ENCODE measurements around the gene PCDH9.

Gene PCDH9

GRCh38 chr13:66528944-66529576 is 701.1 kb downstream of the PCDH9 start:
- H3K9me3 ChIP-seq (ENCODE audit: control insufficient read depth, low read length): no peaks in the 10 kb centered on the region
- H3K36me3 ChIP-seq (ENCODE audit: control insufficient read depth, insufficient read depth, low read length): no peaks in the 10 kb centered on the region
- peaks cover 4% of the 10 kb centered on the region for H3K27me3 ChIP-seq (ENCODE audit: control insufficient read depth, insufficient read depth, low read length)
- H3K4me1 ChIP-seq (ENCODE audit: control insufficient read depth, insufficient read depth, low read length): no peaks in the 10 kb centered on the region
- H3K9ac ChIP-seq (ENCODE audit: low read length): no peak overlapping the region
- H3K4me3 ChIP-seq (ENCODE audit: low read length): no peak overlapping the region

- no peak overlapping the region for H3K4me3 ChIP-seq (ENCODE audit: low read length)
- H3K36me3 ChIP-seq (ENCODE audit: control insufficient read depth, insufficient read depth, low read length): no peaks in the 10 kb centered on the region
- H3K9ac ChIP-seq (ENCODE audit: low read length): no peak overlapping the region
- H3K27me3 ChIP-seq (ENCODE audit: control insufficient read depth, insufficient read depth, low read length): peaks cover 4% of the 10 kb centered on the region
- H3K4me1 ChIP-seq (ENCODE audit: control insufficient read depth, insufficient read depth, low read length): no peaks in the 10 kb centered on the region
- no peaks in the 10 kb centered on the region for H3K9me3 ChIP-seq (ENCODE audit: control insufficient read depth, low read length)
Measured at GRCh38 chr13:66528180-66528579, 702.0 kb downstream of the PCDH9 start.

DNA sequence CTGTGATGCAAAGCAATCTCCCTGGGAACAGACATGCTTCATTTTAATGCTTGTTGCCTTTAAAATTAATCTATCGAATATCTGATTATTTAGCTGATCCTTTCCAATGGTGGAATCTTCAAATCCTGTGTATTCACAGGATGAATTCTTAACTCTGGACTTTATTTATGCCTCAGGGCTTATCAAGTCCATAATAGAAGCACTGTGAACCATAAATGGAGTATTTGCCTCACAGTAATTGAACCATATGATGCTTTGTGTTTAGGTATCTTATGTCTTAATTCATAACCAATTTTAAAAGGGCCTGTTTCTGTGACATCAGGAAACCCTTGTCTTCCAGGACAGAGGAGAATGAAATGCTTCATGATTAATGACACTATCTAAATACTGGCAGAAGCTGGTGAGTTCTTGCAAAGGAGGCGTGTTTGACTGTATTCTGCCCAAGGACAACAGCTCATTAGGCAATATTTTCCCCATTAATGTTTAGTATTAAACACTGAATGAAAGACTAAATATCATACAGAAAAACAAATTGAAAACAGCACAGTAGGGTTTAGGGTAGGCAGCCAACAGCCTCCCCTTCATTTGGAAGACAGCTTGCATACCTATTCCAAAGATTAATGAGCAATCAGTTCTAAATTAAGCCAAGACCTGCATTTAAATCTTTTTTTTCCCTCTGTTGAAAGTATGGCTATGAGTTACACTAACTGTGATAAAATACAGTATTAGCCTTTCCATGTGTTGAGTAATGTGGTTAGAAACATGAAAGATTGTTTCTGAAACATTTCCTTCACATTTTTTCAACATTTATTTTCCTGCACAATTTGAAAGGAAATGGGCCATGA is 709.4 kb downstream of the PCDH9 start:
- Histone ChIP-seq H3K36me3 (ENCODE audit: control insufficient read depth, insufficient read depth, low read length) (no peaks in the 10 kb centered on the region), H3K4me3 (ENCODE audit: low read length) (no peak overlapping the region), H3K27me3 (ENCODE audit: control insufficient read depth, insufficient read depth, low read length) (no peaks in the 10 kb centered on the region), H3K9me3 (ENCODE audit: control insufficient read depth, low read length) (no peaks in the 10 kb centered on the region), H3K9ac (ENCODE audit: low read length) (no peak overlapping the region), H3K4me1 (ENCODE audit: control insufficient read depth, insufficient read depth, low read length) (no peaks in the 10 kb centered on the region)

DNA sequence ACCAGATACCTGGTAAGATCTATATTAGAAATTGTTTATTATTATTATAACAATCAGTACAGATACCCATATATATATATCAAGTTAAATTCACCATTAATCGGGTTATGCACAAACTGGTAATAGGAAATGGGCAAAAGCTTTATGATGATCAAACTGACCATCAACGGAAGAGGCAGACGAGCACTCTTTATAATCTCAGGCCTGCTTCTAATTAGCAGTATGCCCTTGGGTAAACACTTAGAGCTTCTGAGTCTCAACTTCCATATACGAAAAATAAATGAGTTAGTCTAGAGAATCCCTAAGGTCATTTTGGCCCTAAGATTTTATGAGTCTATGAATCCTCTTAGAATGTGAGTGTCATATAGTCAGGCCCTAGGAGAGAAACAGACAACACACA is 710.9 kb downstream of the PCDH9 start:
- Histone ChIP-seq H3K4me1 (ENCODE audit: control insufficient read depth, insufficient read depth, low read length) (no peaks in the 10 kb centered on the region), H3K9ac (ENCODE audit: low read length) (no peak overlapping the region), H3K4me3 (ENCODE audit: low read length) (no peak overlapping the region), H3K9me3 (ENCODE audit: control insufficient read depth, low read length) (no peaks in the 10 kb centered on the region), H3K36me3 (ENCODE audit: control insufficient read depth, insufficient read depth, low read length) (no peaks in the 10 kb centered on the region), H3K27me3 (ENCODE audit: control insufficient read depth, insufficient read depth, low read length) (no peaks in the 10 kb centered on the region)

- Histone ChIP-seq H3K9me3 (ENCODE audit: control insufficient read depth, low read length) (no peaks in the 10 kb centered on the region), H3K4me1 (ENCODE audit: control insufficient read depth, insufficient read depth, low read length) (no peaks in the 10 kb centered on the region), H3K4me3 (ENCODE audit: low read length) (no peak overlapping the region), H3K9ac (ENCODE audit: low read length) (no peak overlapping the region), H3K36me3 (ENCODE audit: control insufficient read depth, insufficient read depth, low read length) (no peaks in the 10 kb centered on the region), H3K27me3 (ENCODE audit: control insufficient read depth, insufficient read depth, low read length) (no peaks in the 10 kb centered on the region)
Measured at GRCh38 chr13:66518068-66518467, 712.1 kb downstream of the PCDH9 start.

- H3K4me1 ChIP-seq (ENCODE audit: control insufficient read depth, insufficient read depth, low read length): no peaks in the 10 kb centered on the region
- no peaks in the 10 kb centered on the region for H3K9me3 ChIP-seq (ENCODE audit: control insufficient read depth, low read length)
- no peak overlapping the region for H3K9ac ChIP-seq (ENCODE audit: low read length)
- H3K27me3 ChIP-seq (ENCODE audit: control insufficient read depth, insufficient read depth, low read length): no peaks in the 10 kb centered on the region
- H3K36me3 ChIP-seq (ENCODE audit: control insufficient read depth, insufficient read depth, low read length): no peaks in the 10 kb centered on the region
- H3K4me3 ChIP-seq (ENCODE audit: low read length): no peak overlapping the region
Measured at GRCh38 chr13:66513728-66514127, 716.4 kb downstream of the PCDH9 start.

DNA sequence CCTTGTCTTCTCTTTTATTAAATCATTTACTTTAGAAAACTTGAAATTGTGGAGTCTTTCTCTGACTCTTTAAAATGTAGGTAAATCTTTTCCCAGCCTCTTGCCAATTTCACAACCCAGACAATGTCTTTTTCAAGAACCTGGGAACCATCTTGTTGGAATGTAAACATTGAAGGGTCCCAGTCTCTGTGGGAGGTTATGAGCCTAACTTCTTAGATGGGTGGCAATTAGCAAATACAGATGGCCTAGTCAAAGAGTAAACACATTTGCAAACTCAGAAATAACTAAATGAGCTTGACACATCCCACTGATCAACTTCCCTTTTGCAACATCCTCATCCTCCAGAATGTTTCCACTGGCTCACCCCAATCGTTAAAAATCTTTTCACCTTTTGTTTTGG is 721.0 kb downstream of the PCDH9 start:
- Histone ChIP-seq H3K4me1 (ENCODE audit: control insufficient read depth, insufficient read depth, low read length) (no peaks in the 10 kb centered on the region), H3K27me3 (ENCODE audit: control insufficient read depth, insufficient read depth, low read length) (no peaks in the 10 kb centered on the region), H3K4me3 (ENCODE audit: low read length) (no peak overlapping the region), H3K9ac (ENCODE audit: low read length) (no peak overlapping the region), H3K36me3 (ENCODE audit: control insufficient read depth, insufficient read depth, low read length) (no peaks in the 10 kb centered on the region), H3K9me3 (ENCODE audit: control insufficient read depth, low read length) (no peaks in the 10 kb centered on the region)

GRCh38 chr13:66508153-66508909 is 721.8 kb downstream of the PCDH9 start:
- Histone ChIP-seq H3K9me3 (ENCODE audit: control insufficient read depth, low read length) (no peaks in the 10 kb centered on the region), H3K4me3 (ENCODE audit: low read length) (no peak overlapping the region), H3K4me1 (ENCODE audit: control insufficient read depth, insufficient read depth, low read length) (no peaks in the 10 kb centered on the region), H3K27me3 (ENCODE audit: control insufficient read depth, insufficient read depth, low read length) (no peaks in the 10 kb centered on the region), H3K9ac (ENCODE audit: low read length) (no peak overlapping the region), H3K36me3 (ENCODE audit: control insufficient read depth, insufficient read depth, low read length) (no peaks in the 10 kb centered on the region)

DNA sequence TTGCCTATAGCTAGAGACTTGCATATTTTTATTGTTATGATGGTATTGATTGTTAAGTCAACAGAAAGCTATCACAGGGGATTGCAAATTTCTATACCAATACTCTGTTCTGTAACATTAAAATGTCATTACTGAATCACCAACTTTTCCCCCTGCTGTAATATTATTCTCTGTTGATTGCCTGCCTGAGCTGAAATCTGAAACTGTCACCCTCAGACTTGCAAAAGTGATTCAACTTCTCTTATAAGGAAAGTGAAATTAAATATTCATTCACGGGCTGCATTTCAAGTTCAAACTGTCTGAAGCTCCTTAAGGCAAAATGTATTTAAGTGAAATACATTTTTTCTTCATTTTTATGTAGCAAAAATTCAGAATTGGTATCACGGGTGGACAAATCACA is 723.2 kb downstream of the PCDH9 start:
- H3K4me3 ChIP-seq (ENCODE audit: low read length): no peak overlapping the region
- no peaks in the 10 kb centered on the region for H3K27me3 ChIP-seq (ENCODE audit: control insufficient read depth, insufficient read depth, low read length)
- H3K9ac ChIP-seq (ENCODE audit: low read length): no peak overlapping the region
- no peaks in the 10 kb centered on the region for H3K9me3 ChIP-seq (ENCODE audit: control insufficient read depth, low read length)
- no peaks in the 10 kb centered on the region for H3K4me1 ChIP-seq (ENCODE audit: control insufficient read depth, insufficient read depth, low read length)
- no peaks in the 10 kb centered on the region for H3K36me3 ChIP-seq (ENCODE audit: control insufficient read depth, insufficient read depth, low read length)

DNA sequence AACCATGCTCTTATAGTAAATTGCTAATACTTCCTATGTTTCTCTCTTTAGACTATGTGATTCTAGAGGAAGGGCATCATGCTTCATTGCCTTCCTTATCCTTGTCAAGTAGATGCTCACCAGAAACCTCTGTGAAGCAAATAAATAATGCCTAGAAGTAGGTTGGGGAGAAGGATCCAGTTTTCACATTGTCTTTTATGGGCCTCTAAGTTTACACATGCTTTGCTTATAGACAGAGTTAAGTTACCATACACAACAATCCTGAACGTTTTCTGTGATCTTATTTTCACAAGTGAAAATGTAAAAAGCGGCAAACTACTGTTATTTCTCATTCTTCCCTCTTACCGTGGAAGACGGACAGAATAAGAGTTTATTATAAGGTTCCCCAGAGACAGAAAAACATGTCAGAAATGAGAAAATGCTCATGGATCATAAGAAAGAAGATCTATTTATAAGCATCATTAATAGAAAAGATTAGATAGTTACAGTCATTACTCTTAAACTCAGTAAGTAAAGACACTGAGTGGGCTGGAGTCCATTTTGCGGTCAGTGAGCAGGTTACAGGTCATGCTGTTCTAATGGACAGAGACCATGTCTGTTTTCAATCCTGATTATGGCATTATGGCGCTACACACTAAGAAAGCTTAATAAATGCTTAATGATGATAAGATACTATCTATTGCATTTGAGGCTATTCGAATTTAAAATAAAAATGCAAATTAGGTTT is 723.9 kb downstream of the PCDH9 start:
- no peak overlapping the region for H3K9ac ChIP-seq (ENCODE audit: low read length)
- H3K4me3 ChIP-seq (ENCODE audit: low read length): no peak overlapping the region
- H3K27me3 ChIP-seq (ENCODE audit: control insufficient read depth, insufficient read depth, low read length): no peaks in the 10 kb centered on the region
- H3K9me3 ChIP-seq (ENCODE audit: control insufficient read depth, low read length): no peaks in the 10 kb centered on the region
- H3K36me3 ChIP-seq (ENCODE audit: control insufficient read depth, insufficient read depth, low read length): no peaks in the 10 kb centered on the region
- no peaks in the 10 kb centered on the region for H3K4me1 ChIP-seq (ENCODE audit: control insufficient read depth, insufficient read depth, low read length)

GRCh38 chr13:66503890-66504289 is 726.2 kb downstream of the PCDH9 start:
- no peak overlapping the region for H3K9ac ChIP-seq (ENCODE audit: low read length)
- no peaks in the 10 kb centered on the region for H3K27me3 ChIP-seq (ENCODE audit: control insufficient read depth, insufficient read depth, low read length)
- no peak overlapping the region for H3K4me3 ChIP-seq (ENCODE audit: low read length)
- H3K4me1 ChIP-seq (ENCODE audit: control insufficient read depth, insufficient read depth, low read length): no peaks in the 10 kb centered on the region
- no peaks in the 10 kb centered on the region for H3K9me3 ChIP-seq (ENCODE audit: control insufficient read depth, low read length)
- H3K36me3 ChIP-seq (ENCODE audit: control insufficient read depth, insufficient read depth, low read length): no peaks in the 10 kb centered on the region

Measured in mucosa of stomach (tissue), 1 donor.